Measurements from ENCODE around the gene KIAA0040. TPM values are rescaled to one million over a fixed set of nuclear protein-coding genes. Genes with fewer than 3 reads are reported as not detected.
"Not testable (repeated sequence)": the region's sequence is repeated elsewhere in the genome, so short reads cannot be mapped to it uniquely, and the experiment has no call there.

KIAA0040 gene
- total RNA-seq, 1 donor = 1.1 TPM

- Histone ChIP-seq H3K79me2 (ENCODE audit: insufficient read depth, low read length) (no peaks in the 10 kb centered on the region), H3K27me3 (ENCODE audit: insufficient read depth, low read length) (no peaks in the 10 kb centered on the region), H3K27ac (ENCODE audit: low read depth, low read length) (no peak overlapping the region), H3K9me3 (ENCODE audit: low read depth, low read length) (no peaks in the 10 kb centered on the region), H3K4me3 (ENCODE audit: insufficient read depth, low read length) (no peak overlapping the region), H3K4me1 (ENCODE audit: insufficient read depth, low read length) (no peaks in the 10 kb centered on the region), H3K4me2 (ENCODE audit: insufficient read depth, low read length) (no peak overlapping the region), H2AFZ (ENCODE audit: low read length) (no peak overlapping the region), H4K20me1 (ENCODE audit: insufficient read depth, low read length) (no peaks in the 10 kb centered on the region), H3K36me3 (ENCODE audit: insufficient read depth, low read length) (no peaks in the 10 kb centered on the region)
- DNase-seq (ENCODE audit: insufficient read length, low spot score, missing footprints) = no peak
- no peak for TF ChIP-seq CTCF (IDR thresholded peaks at IDR 0.05; ENCODE audit: extremely low read depth, low read depth, low read length)
These were observed 77.6 kb downstream of the KIAA0040 start for GRCh38 chr1:175114996-175115395.

GRCh38 chr1:175108331-175108820, 84.2 kb downstream of the KIAA0040 start:
- not testable (repeated sequence) for H2AFZ ChIP-seq (ENCODE audit: low read length); H3K27me3 ChIP-seq (ENCODE audit: insufficient read depth, low read length); DNase-seq (ENCODE audit: insufficient read length, low spot score, missing footprints); H3K4me3 ChIP-seq (ENCODE audit: insufficient read depth, low read length); H4K20me1 ChIP-seq (ENCODE audit: insufficient read depth, low read length); H3K4me1 ChIP-seq (ENCODE audit: insufficient read depth, low read length); H3K9me3 ChIP-seq (ENCODE audit: low read depth, low read length); H3K79me2 ChIP-seq (ENCODE audit: insufficient read depth, low read length); H3K27ac ChIP-seq (ENCODE audit: low read depth, low read length); H3K36me3 ChIP-seq (ENCODE audit: insufficient read depth, low read length); H3K4me2 ChIP-seq (ENCODE audit: insufficient read depth, low read length)

Other genes starting within 250 kb of the KIAA0040 start
- 71.7 and 150 TPM in 2 replicates for gene CACYBP, start 192.8 kb downstream of the KIAA0040 start, total RNA-seq
- 17.1 and 17.7 TPM in 2 replicates for gene MRPS14, start 169.4 kb downstream of the KIAA0040 start, total RNA-seq
- gene TNN, start 124.9 kb downstream of the KIAA0040 start, total RNA-seq = under 0.01 TPM in 1 of 2 replicates, not detected in the other

Data from osteoblast (primary cell).